NCI-H69 (cell line): ENCODE data around the gene TIE1.

Source experiments
- DNase-seq: peaks from one replicate; lab custom pipeline; 2025; lab: John Stamatoyannopoulos, UW

TIE1 gene

GRCh38 chr1:43338001-43338400 lies 37.2 kb downstream of the TIE1 start:
- no peak for DNase-seq

GRCh38 chr1:43339584-43340232 lies 38.9 kb downstream of the TIE1 start:
- DNase-seq: no peak

GRCh38 chr1:43340559-43340958 lies 39.8 kb downstream of the TIE1 start:
- DNase-seq: no peak

- peak; percentile 4 for DNase-seq
These were observed 43.6 kb downstream of the TIE1 start for GRCh38 chr1:43344267-43344850.

- no peak for DNase-seq
These were observed 44.3 kb downstream of the TIE1 start for GRCh38 chr1:43345120-43345519.

GRCh38 chr1:43346636-43347035 lies 45.9 kb downstream of the TIE1 start:
- DNase-seq: no peak

- peak; percentile 68 for DNase-seq
These were observed 47.6 kb downstream of the TIE1 start for GRCh38 chr1:43348343-43348808.

GRCh38 chr1:43348809-43349593 lies 48.2 kb downstream of the TIE1 start:
- peak; percentile 92 for DNase-seq

- DNase-seq: no peak
These were observed 49.0 kb downstream of the TIE1 start for GRCh38 chr1:43349594-43350306.

- DNase-seq: no peak
These were observed 50.2 kb downstream of the TIE1 start for GRCh38 chr1:43350976-43351375.

- peak; percentile 42 for DNase-seq
These were observed 50.9 kb downstream of the TIE1 start for GRCh38 chr1:43351421-43352350.

- DNase-seq: no peak
These were observed 51.5 kb downstream of the TIE1 start for GRCh38 chr1:43352351-43352705.

- DNase-seq: no peak
These were observed 52.1 kb downstream of the TIE1 start for GRCh38 chr1:43352881-43353280.

- DNase-seq: no peak
These were observed 53.7 kb downstream of the TIE1 start for GRCh38 chr1:43354471-43354870.

GRCh38 chr1:43354936-43355335 lies 54.2 kb downstream of the TIE1 start:
- DNase-seq: no peak

- no peak for DNase-seq
These were observed 56.5 kb downstream of the TIE1 start for GRCh38 chr1:43357251-43357650.

- peak; percentile 67 for DNase-seq
These were observed 57.5 kb downstream of the TIE1 start for GRCh38 chr1:43358121-43358745.

- DNase-seq: peak; percentile 98
These were observed 58.2 kb downstream of the TIE1 start, which contains the start of gene CDC20 for GRCh38 chr1:43358746-43359693. Gene CDC20 (plus strand): TSS chr1:43358981. CDS start chr1:43359216, 235 bp downstream.

GRCh38 chr1:43359696-43360095 lies 58.9 kb downstream of the TIE1 start:
- no peak for DNase-seq

- no peak for DNase-seq
These were observed 59.8 kb downstream of the TIE1 start for GRCh38 chr1:43360616-43361015.
